Measurements from ENCODE around the gene TTYH3.
A peak's percentile ranks its signal among the peaks of the same experiment; 100 is the strongest.

Gene TTYH3

DNA sequence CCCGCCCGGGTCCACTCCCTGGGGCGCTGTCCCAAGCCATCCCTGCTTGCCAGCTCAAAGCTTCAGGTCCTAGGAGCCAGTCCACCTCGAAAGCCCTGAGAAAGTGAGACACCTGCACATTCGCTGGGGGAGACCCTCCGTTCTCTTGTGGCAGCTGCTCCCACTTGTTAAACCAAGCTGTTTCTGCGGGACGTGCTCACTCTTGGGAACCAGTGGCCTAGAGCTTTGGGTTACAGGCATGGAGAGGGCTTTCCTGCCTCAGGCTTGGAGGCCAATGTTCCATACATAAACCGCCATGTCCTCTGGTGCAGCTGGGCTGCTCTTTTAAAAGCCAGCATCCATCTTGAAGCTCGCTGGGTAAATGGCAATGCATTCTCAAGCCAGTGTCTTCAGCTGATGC lies 19.9 kb upstream of the TTYH3 start:
- Histone ChIP-seq H3K9me3 (ENCODE audit: control insufficient read depth, low read length) (no peaks in the 10 kb centered on the region), H2AFZ (no peak overlapping the region), H3K9ac (no peak overlapping the region), H3K4me1 (peaks cover 4% of the 10 kb centered on the region), H3K79me2 (no peaks in the 10 kb centered on the region), H3K4me2 (ENCODE audit: low read length) (no peak overlapping the region), H3K36me3 (ENCODE audit: control insufficient read depth, insufficient read depth, low read length) (no peaks in the 10 kb centered on the region), H3K27ac (no peak overlapping the region), H3K27me3 (ENCODE audit: control insufficient read depth, insufficient read depth, low read length) (no peaks in the 10 kb centered on the region), H3K4me3 (ENCODE audit: low read depth, low read length) (no peak overlapping the region)
- TF ChIP-seq, protein P1, sequence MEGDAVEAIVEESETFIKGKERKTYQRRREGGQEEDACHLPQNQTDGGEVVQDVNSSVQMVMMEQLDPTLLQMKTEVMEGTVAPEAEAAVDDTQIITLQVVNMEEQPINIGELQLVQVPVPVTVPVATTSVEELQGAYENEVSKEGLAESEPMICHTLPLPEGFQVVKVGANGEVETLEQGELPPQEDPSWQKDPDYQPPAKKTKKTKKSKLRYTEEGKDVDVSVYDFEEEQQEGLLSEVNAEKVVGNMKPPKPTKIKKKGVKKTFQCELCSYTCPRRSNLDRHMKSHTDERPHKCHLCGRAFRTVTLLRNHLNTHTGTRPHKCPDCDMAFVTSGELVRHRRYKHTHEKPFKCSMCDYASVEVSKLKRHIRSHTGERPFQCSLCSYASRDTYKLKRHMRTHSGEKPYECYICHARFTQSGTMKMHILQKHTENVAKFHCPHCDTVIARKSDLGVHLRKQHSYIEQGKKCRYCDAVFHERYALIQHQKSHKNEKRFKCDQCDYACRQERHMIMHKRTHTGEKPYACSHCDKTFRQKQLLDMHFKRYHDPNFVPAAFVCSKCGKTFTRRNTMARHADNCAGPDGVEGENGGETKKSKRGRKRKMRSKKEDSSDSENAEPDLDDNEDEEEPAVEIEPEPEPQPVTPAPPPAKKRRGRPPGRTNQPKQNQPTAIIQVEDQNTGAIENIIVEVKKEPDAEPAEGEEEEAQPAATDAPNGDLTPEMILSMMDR (IDR thresholded peaks at IDR 0.05), result no peak

DNA sequence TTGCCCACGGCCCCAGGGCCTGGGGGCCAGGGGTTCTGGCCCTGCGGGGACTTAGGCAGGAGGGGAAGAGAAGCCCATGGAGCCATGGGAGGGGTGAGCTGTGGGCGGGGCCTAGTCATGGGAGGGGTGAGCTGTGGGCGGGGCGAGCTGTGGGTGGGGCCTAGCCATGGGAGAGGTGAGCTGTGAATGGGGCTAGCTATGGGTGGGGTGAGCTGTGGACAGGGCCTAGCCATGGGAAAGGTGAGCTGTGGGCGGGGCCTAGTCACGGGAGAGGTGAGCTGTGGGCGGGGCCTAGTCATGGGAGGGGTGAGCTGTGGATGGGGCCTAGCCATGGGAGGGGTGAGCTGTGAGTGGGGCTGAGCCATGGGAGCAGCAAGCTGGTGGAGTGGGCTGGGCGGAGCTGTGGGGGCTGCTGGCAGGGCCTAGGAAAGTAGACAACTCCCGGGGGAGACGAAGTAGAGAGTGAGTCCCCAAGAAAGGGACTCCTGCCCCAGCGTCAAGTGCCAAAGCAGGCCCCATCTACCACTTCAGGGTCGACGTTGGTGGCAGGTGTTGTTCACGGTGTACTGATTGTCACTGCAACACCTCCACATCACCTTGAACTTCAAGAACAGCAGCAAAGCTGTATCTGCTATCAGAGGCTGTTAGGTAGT lies 19.2 kb upstream of the TTYH3 start:
- no peaks in the 10 kb centered on the region for H3K9me3 ChIP-seq (ENCODE audit: control insufficient read depth, low read length)
- no peak overlapping the region for H3K4me3 ChIP-seq (ENCODE audit: low read depth, low read length)
- H3K4me2 ChIP-seq (ENCODE audit: low read length), result no peak overlapping the region
- H3K79me2 ChIP-seq, result no peaks in the 10 kb centered on the region
- no peak overlapping the region for H2AFZ ChIP-seq
- peaks cover 4% of the 10 kb centered on the region for H3K4me1 ChIP-seq
- H3K27me3 ChIP-seq (ENCODE audit: control insufficient read depth, insufficient read depth, low read length), result no peaks in the 10 kb centered on the region
- no peaks in the 10 kb centered on the region for H3K36me3 ChIP-seq (ENCODE audit: control insufficient read depth, insufficient read depth, low read length)
- no peak overlapping the region for H3K27ac ChIP-seq
- H3K9ac ChIP-seq, result no peak overlapping the region
- TF ChIP-seq, protein P1 (IDR thresholded peaks at IDR 0.05), result no peak

DNA sequence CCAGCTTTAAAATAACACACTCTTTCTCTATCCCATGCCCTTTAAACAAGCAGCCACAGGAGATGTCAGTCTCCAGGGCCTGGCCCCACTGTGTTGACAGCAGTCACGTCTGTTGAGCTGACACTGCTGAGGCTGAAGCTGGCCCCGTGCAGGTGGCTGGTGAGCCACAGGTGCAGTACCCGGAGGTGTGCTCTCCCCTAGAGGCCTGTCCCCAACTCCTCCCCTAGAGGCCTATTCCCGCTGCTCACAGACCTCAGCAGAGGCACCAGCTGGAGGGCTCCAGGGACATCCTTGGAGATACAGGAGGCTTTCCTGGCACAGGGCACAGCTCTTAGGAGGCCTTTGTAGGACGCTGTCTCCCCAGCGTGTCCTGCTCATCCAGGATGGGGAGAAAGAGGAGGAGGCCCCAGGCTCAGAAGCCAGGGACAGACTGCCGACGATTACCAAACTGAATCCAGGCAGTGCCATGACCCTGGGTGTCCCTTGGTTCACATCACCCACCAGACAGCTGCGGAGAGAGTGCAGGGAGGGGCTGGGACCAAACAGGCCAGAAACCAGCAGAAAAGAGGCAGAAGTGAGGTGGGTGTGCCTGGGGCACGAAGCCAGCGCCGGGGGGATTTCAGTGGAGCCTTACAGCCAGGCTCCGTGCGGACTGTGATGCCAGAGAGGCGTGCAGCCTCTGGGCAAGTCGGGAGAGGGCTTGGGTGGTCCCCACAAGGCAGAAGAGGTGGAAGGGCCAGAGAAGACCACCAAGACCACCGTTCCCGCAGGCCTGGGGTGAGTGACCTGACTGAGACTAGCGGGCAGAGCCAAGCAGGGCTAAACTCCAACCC lies 18.5 kb upstream of the TTYH3 start:
- TF ChIP-seq, protein P1 (IDR thresholded peaks at IDR 0.05), result no peak
- Histone ChIP-seq H3K4me3 (ENCODE audit: low read depth, low read length) (no peak overlapping the region), H3K4me2 (ENCODE audit: low read length) (no peak overlapping the region), H3K36me3 (ENCODE audit: control insufficient read depth, insufficient read depth, low read length) (no peaks in the 10 kb centered on the region), H3K79me2 (no peaks in the 10 kb centered on the region), H2AFZ (no peak overlapping the region), H3K27me3 (ENCODE audit: control insufficient read depth, insufficient read depth, low read length) (no peaks in the 10 kb centered on the region), H3K9me3 (ENCODE audit: control insufficient read depth, low read length) (no peaks in the 10 kb centered on the region), H3K4me1 (peaks cover 4% of the 10 kb centered on the region), H3K27ac (no peak overlapping the region), H3K9ac (no peak overlapping the region)

DNA sequence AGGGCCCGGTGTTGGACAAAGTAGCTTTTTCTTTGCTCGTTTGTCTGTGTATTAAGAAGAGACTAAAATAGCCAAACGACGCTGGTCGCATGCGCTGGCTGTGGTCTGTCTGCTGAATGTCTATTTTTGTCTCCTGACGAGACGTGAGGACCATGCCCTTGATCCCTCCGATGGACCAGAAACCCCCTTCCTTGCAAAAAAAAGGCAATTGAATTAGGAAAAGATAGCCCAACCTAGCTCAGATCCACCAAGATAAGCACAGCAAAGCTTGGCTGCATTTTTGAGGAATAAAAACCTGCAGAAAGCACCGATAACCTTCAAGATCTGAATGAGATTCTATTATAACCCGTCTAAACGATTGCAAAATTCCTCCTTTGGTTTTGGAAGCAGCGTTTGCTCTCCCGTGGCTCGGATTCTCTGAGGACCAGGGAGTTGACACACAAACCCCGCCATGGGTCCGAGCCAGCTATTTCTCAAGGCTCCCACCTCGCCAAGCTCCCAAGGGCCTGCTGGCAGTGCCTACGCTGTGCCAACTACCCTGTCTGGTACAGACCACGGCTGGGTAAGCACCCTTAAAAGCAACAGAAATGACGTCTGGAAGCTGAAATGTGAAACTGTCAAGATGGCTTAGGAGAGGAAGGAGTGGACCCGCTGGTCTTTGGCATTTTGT lies 17.7 kb upstream of the TTYH3 start:
- Histone ChIP-seq H3K4me3 (ENCODE audit: low read depth, low read length) (peak overlapping the region; percentile 38), H3K4me1 (peaks cover 4% of the 10 kb centered on the region), H3K27ac (no peak overlapping the region), H3K36me3 (ENCODE audit: control insufficient read depth, insufficient read depth, low read length) (no peaks in the 10 kb centered on the region), H3K79me2 (no peaks in the 10 kb centered on the region), H3K4me2 (ENCODE audit: low read length) (peak overlapping the region; percentile 25), H3K9me3 (ENCODE audit: control insufficient read depth, low read length) (no peaks in the 10 kb centered on the region), H2AFZ (peak overlapping the region; percentile 13), H3K9ac (no peak overlapping the region), H3K27me3 (ENCODE audit: control insufficient read depth, insufficient read depth, low read length) (no peaks in the 10 kb centered on the region)
- TF ChIP-seq, protein P1 (IDR thresholded peaks at IDR 0.05), result no peak
